HG02970 (cell line): ENCODE measurements around the gene NLRP5.
"Not testable (repeated sequence)": the region's sequence is repeated elsewhere in the genome, so short reads cannot be mapped to it uniquely, and the experiment has no call there.

ENCODE experiments used
- ATAC-seq: cut with Tn5 transposase; IDR thresholded peaks from one replicate; pipeline ENCODE4 v1.9.1; 2021; ENCODE audit warnings: mild to moderate bottlenecking, moderate library complexity, moderate number of reproducible peaks; ENCODE audit not compliant: unreplicated experiment, low FRiP score

NLRP5 gene

GRCh38 chr19:55986487-55986886, at the start of gene NLRP5:
NLRP5 (plus strand) TSS chr19:55986775.
- no peak for ATAC-seq

GRCh38 chr19:55939206-55939605, 47.4 kb upstream of the NLRP5 start:
- ATAC-seq, result no peak

GRCh38 chr19:55940306-55940705, 46.3 kb upstream of the NLRP5 start:
- no peak for ATAC-seq

- ATAC-seq, result no peak
Observed at GRCh38 chr19:55947532-55947931, 39.0 kb upstream of the NLRP5 start, which contains the start of gene NLRP8. NLRP8 (plus strand) TSS chr19:55947832.

GRCh38 chr19:55950566-55950965, 36.0 kb upstream of the NLRP5 start:
- ATAC-seq, result not testable (repeated sequence)

GRCh38 chr19:55956431-55956830, 30.1 kb upstream of the NLRP5 start:
- no peak for ATAC-seq

GRCh38 chr19:55958356-55958755, 28.2 kb upstream of the NLRP5 start:
- no peak for ATAC-seq

GRCh38 chr19:55959996-55960675, 26.4 kb upstream of the NLRP5 start:
- no peak for ATAC-seq

GRCh38 chr19:55962186-55962585, 24.4 kb upstream of the NLRP5 start:
- no peak for ATAC-seq

- no peak for ATAC-seq
Observed at GRCh38 chr19:55973982-55974381, 12.6 kb upstream of the NLRP5 start.

- no peak for ATAC-seq
Observed at GRCh38 chr19:55980415-55980814, 6.2 kb upstream of the NLRP5 start.

GRCh38 chr19:55985254-55985653, 1.3 kb upstream of the NLRP5 start:
- ATAC-seq, result no peak

- no peak for ATAC-seq
Observed at GRCh38 chr19:55990831-55991230, 4.3 kb downstream of the NLRP5 start.

- ATAC-seq, result no peak
Observed at GRCh38 chr19:55993492-55993891, 6.9 kb downstream of the NLRP5 start.

GRCh38 chr19:56014765-56015164, 28.2 kb downstream of the NLRP5 start:
- ATAC-seq, result no peak

- no peak for ATAC-seq
Observed at GRCh38 chr19:56015756-56016155, 29.2 kb downstream of the NLRP5 start.

GRCh38 chr19:56019325-56019724, 32.8 kb downstream of the NLRP5 start:
- ATAC-seq, result not testable (repeated sequence)

- ATAC-seq, result not testable (repeated sequence)
Observed at GRCh38 chr19:56020355-56020975, 33.9 kb downstream of the NLRP5 start.

- ATAC-seq, result no peak
Observed at GRCh38 chr19:56026769-56027168, 40.2 kb downstream of the NLRP5 start.

GRCh38 chr19:56053596-56053995, 67.0 kb downstream of the NLRP5 start:
- ATAC-seq, result no peak

- no peak for ATAC-seq
Observed at GRCh38 chr19:56066152-56067023, 79.8 kb downstream of the NLRP5 start.
